Esophagus squamous epithelium (tissue), 5 donors: Measurements from ENCODE around the gene TBCD. TPM values are rescaled to one million over a fixed set of nuclear protein-coding genes. Genes with fewer than 3 reads are reported as not detected.

ENCODE experiments used
- DNase-seq: peaks from one replicate; lab custom pipeline; 2025; lab: John Stamatoyannopoulos, UW
- H3K27ac ChIP-seq, 4 donors: fragments of 200-600 bp; sonication (generic); one replicate each; pipeline ENCODE4 v1.5.1; 2016 to 2019; ENCODE audit warnings: mild to moderate bottlenecking in 1 of 4
- H3K27me3 ChIP-seq, 4 donors: fragments of 200-600 bp; sonication (generic); 1 replicate in 3 of 4; 2 replicates in 1 of 4; pipeline versions ENCODE4 v1.5.1 to v1.6.0; 2017 to 2021; ENCODE audit warnings: antibody characterized with exemption in 1 of 4
- H3K36me3 ChIP-seq, 3 donors: fragments of 200-600 bp; sonication (generic); one replicate each; pipeline ENCODE4 v1.5.1; 2016 to 2019
- H3K4me1 ChIP-seq, 3 donors: fragments of 200-600 bp; sonication (generic); one replicate each; pipeline ENCODE4 v1.5.1; 2017 to 2019
- H3K4me3 ChIP-seq, 4 donors: fragments of 200-600 bp; sonication (generic); 1 replicate in 3 of 4; 2 replicates in 1 of 4; pipeline ENCODE4 v1.5.1; 2016 to 2019; ENCODE audit warnings: mild to moderate bottlenecking in 2 of 4, moderate library complexity in 1 of 4
- H3K9me3 ChIP-seq, 3 donors: fragments of 200-600 bp; sonication (generic); one replicate each; pipeline ENCODE4 v1.5.1; 2016 to 2019
- CTCF ChIP-seq, 6 experiments: fragments of 450-650 bp in 4 of 6; fragments of 200-600 bp in 2 of 6; sonication (generic) in 2 of 6; IDR thresholded peaks; one replicate each; pipeline ENCODE4 v1.5.1; 2016 to 2019; ENCODE audit warnings: antibody characterized with exemption in 6 of 6, mild to moderate bottlenecking in 4 of 6, moderate library complexity in 4 of 6
- POLR2A ChIP-seq, 4 donors: fragments of 450-650 bp; IDR thresholded peaks; one replicate each; pipeline ENCODE4 v1.6.1; 2017; ENCODE audit warnings: antibody characterized with exemption in 4 of 4, mild to moderate bottlenecking in 4 of 4, moderate library complexity in 3 of 4
- WGBS, 2 donors: methylation state at CpG; one replicate each; pipeline ENCODE4 v1.1.5; 2018; 5-methylcytosine and 5-hydroxymethylcytosine counted together
- intact Hi-C: fragments of 100-400 bp; cut with DNase I; formaldehyde crosslinking; loops from one replicate; pipeline ENCODE4 v1.15.0; 2022
- total RNA-seq, 4 donors: library from RNA; depleted of rRNA; stranded (reverse); fragments of >200 nt; gene quantifications; one replicate each; pipeline ENCODE4 v1.1.0, GENCODE V29; 2016
- donor health status: DM: yes; HTN: yes; CAD: no.

The TBCD gene
- total RNA-seq, 4 donors from 2014 or later, result 38.8 to 58.3 (median 55.0) TPM

GRCh38 chr17:82907797-82908542 lies 156.1 kb downstream of the TBCD start:
- intact Hi-C loops, result no loop called here
- no peak overlapping the region for H3K4me3 ChIP-seq
- no peak for TF ChIP-seq CTCF (IDR thresholded peaks at IDR 0.05)
- TF ChIP-seq POLR2A (IDR thresholded peaks at IDR 0.05), result no peak
- DNase-seq, result no peak
- no peaks in the 10 kb centered on the region for H3K27me3 ChIP-seq
- peaks cover 15 to 69% (median 21%) of the 10 kb centered on the region in 3 donors for H3K36me3 ChIP-seq
- H3K4me1 ChIP-seq, result peaks cover 0 to 23% (median 0%) of the 10 kb centered on the region in 3 donors
- no peaks in the 10 kb centered on the region for H3K9me3 ChIP-seq
- 56 to 79% methylated on average over 9 to 13 of the region's 19 CpGs for WGBS, 2 donors
- H3K27ac ChIP-seq, result no peak overlapping the region

GRCh38 chr17:82908543-82909160 lies 156.8 kb downstream of the TBCD start:
- peaks cover 0 to 24% (median 0%) of the 10 kb centered on the region in 3 donors for H3K4me1 ChIP-seq
- WGBS, 2 donors, result 82 to 86% methylated on average over 13 of the region's 13 CpGs
- intact Hi-C loops, result no loop called here

GRCh38 chr17:82909322-82909904 lies 157.5 kb downstream of the TBCD start:
- intact Hi-C loops, result no loop called here
- 88 to 90% methylated on average over 16 to 23 of the region's 26 CpGs for WGBS, 2 donors
- Histone ChIP-seq H3K27ac (peak overlapping the region in 3 of 4 donors; percentile 6 to 76 (median 56)), H3K27me3 (no peaks in the 10 kb centered on the region), H3K4me3 (no peak overlapping the region), H3K4me1 (peaks cover 0 to 31% (median 2%) of the 10 kb centered on the region in 3 donors), H3K36me3 (peaks cover 12 to 67% (median 18%) of the 10 kb centered on the region in 3 donors), H3K9me3 (no peaks in the 10 kb centered on the region)
- no peak for TF ChIP-seq POLR2A (IDR thresholded peaks at IDR 0.05)
- DNase-seq, result no peak

More at GRCh38 chr17:82908543-82909160, 156.8 kb downstream of the TBCD start:
- Histone ChIP-seq H3K27ac (no peak overlapping the region), H3K9me3 (no peaks in the 10 kb centered on the region), H3K4me3 (no peak overlapping the region), H3K27me3 (no peaks in the 10 kb centered on the region), H3K36me3 (peaks cover 15 to 69% (median 21%) of the 10 kb centered on the region in 3 donors)
- TF ChIP-seq POLR2A (IDR thresholded peaks at IDR 0.05), result no peak
- no peak for TF ChIP-seq CTCF (IDR thresholded peaks at IDR 0.05)
- DNase-seq, result no peak

- TF ChIP-seq POLR2A (IDR thresholded peaks at IDR 0.05) (no peak), CTCF (IDR thresholded peaks at IDR 0.05) (no peak)
- peak overlapping the region; percentile 51 to 76 (median 58) for H3K27ac ChIP-seq
- intact Hi-C loops, result loop anchor here (10.0 kb wide), 1 partner anchor 125 kb away; no protein-coding TSS in a partner anchor
These were observed 158.2 kb downstream of the TBCD start for GRCh38 chr17:82910041-82910481.

GRCh38 chr17:82910770-82911169 lies 158.9 kb downstream of the TBCD start:
- Histone ChIP-seq H3K36me3 (peaks cover 5 to 64% (median 10%) of the 10 kb centered on the region in 3 donors), H3K9me3 (no peaks in the 10 kb centered on the region), H3K27me3 (no peaks in the 10 kb centered on the region), H3K4me1 (peaks cover 0 to 37% (median 3%) of the 10 kb centered on the region in 3 donors), H3K27ac (peak overlapping the region in 2 of 4 donors; percentile 13 to 76), H3K4me3 (no peak overlapping the region)
- DNase-seq, result no peak
- intact Hi-C loops, result loop anchor here (10.0 kb wide), 1 partner anchor 126 kb away; no protein-coding TSS in a partner anchor
- TF ChIP-seq CTCF (IDR thresholded peaks at IDR 0.05) (no peak), POLR2A (IDR thresholded peaks at IDR 0.05) (no peak)
- 65 to 79% methylated on average over 3 to 7 of the region's 9 CpGs for WGBS, 2 donors

More at GRCh38 chr17:82910041-82910481, 158.2 kb downstream of the TBCD start:
- Histone ChIP-seq H3K36me3 (peaks cover 6 to 62% (median 12%) of the 10 kb centered on the region in 3 donors), H3K27me3 (no peaks in the 10 kb centered on the region), H3K9me3 (no peaks in the 10 kb centered on the region), H3K4me1 (peaks cover 0 to 37% (median 3%) of the 10 kb centered on the region in 3 donors), H3K4me3 (no peak overlapping the region)
- WGBS, 2 donors, result 68 to 73% methylated on average over 9 to 11 of the region's 12 CpGs
- no peak for DNase-seq
